GM12874 (cell line): Measurements from ENCODE around the gene SUCNR1.

ENCODE experiments used
- TF ChIP-seq, protein P1 (sequence below): IDR thresholded peaks from 2 replicates; pipeline ENCODE4 v1.5.1; 2011; ENCODE audit warnings: low read depth, mild to moderate bottlenecking, control low read depth, low read length, moderate library complexity; ENCODE audit not compliant: insufficient read depth

SUCNR1 gene

DNA sequence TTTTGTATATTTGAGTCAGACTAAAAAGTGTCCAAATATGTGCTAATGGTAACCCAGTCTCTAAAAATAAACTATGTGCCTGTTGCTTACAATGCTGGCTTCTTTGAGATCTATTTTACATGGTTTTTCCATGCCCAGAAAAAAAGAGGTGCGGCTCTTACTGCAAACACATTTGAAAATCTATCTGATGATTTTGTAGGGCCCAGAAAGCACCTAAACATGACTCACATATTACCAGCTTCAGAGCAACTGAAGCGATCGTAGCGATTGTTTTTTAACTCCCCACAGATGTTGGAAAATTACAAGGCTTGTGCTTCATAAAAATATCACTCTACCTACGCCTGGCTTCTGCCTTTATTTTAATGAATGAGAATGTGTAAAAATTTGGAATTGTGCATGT lies 53.5 kb downstream of the SUCNR1 start:
- TF ChIP-seq, protein P1, sequence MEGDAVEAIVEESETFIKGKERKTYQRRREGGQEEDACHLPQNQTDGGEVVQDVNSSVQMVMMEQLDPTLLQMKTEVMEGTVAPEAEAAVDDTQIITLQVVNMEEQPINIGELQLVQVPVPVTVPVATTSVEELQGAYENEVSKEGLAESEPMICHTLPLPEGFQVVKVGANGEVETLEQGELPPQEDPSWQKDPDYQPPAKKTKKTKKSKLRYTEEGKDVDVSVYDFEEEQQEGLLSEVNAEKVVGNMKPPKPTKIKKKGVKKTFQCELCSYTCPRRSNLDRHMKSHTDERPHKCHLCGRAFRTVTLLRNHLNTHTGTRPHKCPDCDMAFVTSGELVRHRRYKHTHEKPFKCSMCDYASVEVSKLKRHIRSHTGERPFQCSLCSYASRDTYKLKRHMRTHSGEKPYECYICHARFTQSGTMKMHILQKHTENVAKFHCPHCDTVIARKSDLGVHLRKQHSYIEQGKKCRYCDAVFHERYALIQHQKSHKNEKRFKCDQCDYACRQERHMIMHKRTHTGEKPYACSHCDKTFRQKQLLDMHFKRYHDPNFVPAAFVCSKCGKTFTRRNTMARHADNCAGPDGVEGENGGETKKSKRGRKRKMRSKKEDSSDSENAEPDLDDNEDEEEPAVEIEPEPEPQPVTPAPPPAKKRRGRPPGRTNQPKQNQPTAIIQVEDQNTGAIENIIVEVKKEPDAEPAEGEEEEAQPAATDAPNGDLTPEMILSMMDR = no peak

DNA sequence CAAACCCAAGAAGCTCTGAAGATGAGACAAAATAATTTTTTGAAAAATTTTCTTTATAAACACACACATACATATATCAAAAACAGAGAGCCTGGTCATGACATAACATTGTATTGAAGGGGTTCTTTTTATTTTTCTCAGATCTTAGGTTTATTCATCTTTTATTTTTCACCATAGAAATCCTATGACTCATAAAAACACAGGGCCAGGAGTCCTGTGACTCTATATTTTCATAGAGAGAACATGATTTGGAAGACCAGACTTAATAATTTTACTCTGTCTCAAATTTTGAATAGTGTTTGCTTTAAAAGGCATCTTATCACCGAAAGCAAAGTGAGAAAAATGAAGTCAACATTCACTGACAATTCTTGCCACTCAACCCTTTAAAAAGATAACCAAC lies 57.7 kb downstream of the SUCNR1 start:
- TF ChIP-seq, protein P1 = no peak

DNA sequence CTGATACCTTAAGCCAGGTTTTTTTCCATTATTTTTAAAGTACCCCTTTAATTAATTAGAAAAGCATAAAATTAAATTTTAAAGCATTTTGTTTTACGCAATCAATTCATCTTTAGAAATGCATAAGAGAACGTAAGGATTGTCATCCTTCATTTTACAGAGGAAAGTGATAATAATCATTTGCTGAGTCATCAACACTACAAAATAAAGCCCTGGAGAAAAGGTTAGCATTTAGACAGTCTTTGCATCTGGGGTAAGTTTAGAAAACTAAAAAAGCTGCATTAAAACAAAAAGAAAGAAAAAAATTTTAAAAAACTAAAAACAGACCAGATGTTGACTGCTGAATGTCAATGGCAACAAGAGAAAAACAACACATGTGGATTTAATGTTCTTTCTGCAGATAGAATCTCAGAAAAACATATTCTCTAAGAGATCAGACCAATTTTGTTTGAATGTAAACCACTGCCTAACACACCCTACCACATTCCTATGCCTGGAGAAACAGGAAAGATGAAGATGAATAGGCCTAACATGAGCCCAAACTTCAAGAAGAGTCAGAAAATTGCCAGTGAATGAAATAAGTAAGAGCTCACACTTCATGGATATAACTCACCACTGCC lies 59.9 kb downstream of the SUCNR1 start:
- TF ChIP-seq, protein P1 = no peak
